NCI-H82 treated with DMSO at 0.1 percent for 48 hours (cell line): ENCODE measurements around the gene EML4.
"Not testable (repeated sequence)": the region's sequence is repeated elsewhere in the genome, so short reads cannot be mapped to it uniquely, and the experiment has no call there.

Experiments used
- DNase-seq: peaks from one replicate; lab custom pipeline; 2025; ENCODE audit not compliant: unreplicated experiment; lab: John Stamatoyannopoulos, UW

Gene EML4

DNA sequence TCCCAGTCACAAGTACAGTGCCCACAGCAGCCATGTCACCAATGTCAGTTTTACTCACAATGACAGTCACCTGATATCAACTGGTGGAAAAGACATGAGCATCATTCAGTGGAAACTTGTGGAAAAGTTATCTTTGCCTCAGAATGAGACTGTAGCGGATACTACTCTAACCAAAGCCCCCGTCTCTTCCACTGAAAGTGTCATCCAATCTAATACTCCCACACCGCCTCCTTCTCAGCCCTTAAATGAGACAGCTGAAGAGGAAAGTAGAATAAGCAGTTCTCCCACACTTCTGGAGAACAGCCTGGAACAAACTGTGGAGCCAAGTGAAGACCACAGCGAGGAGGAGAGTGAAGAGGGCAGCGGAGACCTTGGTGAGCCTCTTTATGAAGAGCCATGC, 160.6 kb downstream of the EML4 start:
- DNase-seq: no peak

DNA sequence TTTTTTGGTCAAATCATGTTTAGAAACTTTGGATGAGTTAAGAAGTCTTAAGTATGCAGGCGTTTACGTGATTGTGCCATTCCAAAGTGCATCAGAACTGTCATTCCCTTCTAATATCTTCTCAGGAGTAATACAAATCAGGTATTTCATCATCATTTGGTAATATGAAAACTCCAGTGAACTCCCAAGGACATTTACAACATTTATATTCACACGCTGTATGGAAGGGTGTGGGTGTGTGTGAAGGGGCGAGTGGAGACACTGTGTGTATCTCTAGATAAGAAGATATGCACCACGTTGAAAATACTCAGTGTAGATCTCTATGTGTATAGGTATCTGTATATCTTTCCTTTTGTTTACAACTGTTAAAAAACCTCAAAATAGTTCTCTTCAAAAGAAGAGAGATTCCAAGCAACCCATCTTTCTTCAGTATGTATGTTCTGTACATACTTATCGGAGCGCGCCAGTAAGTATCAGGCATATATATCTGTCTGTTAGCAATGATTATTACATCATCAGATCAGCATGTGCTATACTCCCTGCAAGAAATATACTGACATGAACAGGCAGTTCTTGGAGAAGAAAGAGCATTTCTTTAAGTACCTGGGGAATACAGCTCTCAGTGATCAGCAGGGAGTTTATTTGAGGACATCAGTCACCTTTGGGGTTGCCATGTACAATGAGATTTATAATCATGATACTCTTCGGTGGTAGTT, 162.6 kb downstream of the EML4 start:
- no peak for DNase-seq

DNA sequence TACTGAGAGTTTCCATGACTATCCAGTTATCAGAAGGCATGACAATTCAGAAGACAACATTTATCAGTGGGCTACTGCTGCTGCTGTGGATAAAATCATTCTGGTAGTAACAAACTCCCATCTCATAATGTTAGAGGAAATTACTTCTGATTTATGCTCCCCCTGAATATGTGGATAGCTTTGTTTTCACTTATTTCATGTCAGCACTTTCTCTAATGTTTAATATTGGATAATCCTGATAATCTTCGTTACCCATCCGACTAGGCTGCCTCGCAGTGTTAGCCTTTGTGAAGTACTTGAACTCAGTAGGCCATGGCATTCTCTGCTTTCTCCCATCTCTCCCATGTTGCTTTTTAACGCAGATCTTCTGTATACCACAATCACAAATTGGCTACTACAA, 163.4 kb downstream of the EML4 start:
- DNase-seq: no peak

DNA sequence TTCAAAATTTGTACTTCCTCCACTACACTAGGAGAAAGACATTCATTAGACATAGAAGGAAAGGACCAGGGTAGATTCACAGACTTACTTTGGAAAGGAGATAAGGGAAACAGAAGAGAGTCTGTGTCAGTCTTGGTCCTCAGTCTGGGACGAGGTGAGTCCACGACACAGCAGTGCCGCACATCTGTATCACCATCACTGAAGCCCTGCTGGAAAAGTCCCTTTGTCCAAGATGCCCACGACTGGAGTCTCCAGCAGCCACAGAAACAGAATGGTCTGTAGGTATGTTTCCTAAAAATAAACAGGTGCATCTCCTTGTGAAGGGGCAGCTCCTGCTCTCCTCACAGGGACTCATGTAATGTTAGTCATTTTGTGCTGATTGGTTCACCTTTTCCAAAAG, 164.4 kb downstream of the EML4 start:
- DNase-seq: no peak

DNA sequence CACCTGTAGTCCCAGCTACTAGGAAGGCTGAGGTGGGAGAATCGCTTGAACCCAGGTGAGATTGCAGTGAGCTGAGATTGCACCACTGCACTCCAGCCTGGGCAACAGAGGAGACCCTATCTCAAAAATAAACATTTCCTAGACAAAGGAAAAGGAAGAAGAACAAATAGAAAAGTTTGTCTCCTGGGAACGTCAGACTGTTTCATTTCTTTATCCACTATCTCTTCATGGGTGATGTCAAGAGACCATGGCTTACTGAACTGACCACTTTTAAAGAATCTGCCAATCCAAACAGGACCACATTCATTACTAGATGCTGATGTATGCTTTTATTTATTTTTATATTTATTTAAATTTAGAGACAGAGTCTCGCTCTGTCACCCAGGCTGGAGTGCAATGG, 165.1 kb downstream of the EML4 start:
- DNase-seq: no peak

DNA sequence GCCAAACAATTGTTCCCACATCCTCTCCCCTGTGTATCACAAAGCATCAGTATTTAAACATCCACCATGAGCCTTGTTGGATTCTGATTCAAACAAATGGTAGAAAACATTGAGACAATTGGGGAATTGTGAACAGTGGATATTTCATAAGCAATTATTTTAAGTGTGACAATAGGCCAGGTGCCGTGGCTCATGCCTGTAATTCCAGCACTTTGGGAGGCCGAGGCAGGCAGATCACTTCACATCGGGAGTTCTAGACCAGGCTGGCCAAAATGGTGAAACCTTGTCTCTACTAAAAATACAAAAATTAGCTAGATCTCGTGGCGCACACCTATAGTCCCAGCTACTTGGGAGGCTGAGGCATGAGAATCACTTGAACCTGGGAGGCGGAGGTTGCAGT, 165.7 kb downstream of the EML4 start:
- not testable (repeated sequence) for DNase-seq

DNA sequence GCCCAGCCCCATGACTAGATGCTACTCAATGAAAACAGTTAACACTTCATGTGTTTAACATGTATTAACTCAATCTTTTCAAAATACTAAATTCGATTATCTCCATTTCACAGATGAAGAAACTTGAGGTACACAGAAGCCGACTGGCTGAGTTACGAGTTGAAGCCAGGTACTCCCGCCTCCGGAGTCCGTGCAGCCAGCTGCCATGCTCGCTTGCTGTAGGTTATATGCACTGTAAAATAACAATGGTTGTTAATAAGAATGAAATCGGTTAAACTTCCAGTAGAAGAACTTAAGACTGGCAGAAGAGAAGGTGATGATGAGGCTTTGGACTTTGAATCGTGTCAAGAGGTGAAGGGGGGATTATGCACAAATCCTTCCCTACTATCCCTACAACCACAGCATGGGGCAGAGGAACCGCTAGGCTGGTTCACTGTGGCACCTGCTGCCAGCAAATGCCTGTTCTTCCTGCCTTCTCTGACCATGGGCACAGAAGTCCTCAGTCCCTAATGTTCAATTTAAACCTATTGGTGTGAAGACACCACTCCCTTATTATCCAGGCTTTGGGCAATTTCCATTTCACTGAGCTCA, 166.5 kb downstream of the EML4 start:
- no peak for DNase-seq

DNA sequence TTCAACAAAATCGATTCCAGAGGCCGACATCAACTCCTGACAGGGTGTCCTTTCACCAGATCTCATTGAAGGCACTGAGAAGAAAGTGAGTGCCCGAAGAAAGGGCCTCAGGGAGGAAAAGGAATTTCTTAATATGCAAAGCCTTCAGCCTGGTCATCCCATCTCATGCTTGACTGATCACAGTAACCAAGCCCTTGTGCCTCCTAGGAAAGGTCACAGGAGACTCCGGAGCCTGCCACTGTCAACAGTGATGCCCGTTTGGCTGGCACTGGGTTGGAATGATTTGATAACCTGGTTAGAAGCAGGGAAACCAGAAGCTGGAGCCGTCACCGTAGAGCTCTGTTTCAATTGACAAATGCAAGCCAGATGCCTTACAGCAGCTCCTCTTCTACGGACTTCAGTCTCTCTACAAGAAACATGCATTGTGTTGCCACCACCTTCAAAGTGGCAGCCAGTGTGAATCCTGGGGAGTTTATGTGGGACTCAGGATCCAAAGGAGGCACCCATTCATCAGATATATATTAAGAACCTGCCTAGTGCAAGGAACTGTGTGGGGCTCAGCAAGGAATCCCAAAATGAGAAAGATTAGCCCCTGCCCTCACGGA, 167.3 kb downstream of the EML4 start:
- DNase-seq: no peak

DNA sequence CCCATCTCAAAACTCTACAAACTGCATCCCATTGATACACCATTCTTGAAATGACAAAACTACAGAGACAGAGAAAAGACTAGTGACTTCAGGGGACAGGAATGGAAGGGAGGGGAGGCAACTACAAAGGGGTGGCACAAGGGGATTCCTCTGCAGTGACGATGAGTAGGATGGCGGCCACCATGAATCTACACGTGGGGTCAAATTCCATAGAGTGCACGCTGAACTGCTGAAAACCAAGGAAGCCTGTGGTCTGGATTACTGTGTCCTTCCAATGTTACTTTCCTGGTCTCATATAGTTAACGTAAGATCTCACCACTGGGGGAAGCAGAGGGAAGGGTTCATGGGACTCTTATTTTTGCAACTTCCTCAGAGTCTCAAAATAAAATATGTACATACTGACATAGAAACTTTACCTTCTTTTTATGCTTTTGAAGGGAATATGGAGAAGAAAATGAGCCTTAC, 168.2 kb downstream of the EML4 start:
- no peak for DNase-seq

DNA sequence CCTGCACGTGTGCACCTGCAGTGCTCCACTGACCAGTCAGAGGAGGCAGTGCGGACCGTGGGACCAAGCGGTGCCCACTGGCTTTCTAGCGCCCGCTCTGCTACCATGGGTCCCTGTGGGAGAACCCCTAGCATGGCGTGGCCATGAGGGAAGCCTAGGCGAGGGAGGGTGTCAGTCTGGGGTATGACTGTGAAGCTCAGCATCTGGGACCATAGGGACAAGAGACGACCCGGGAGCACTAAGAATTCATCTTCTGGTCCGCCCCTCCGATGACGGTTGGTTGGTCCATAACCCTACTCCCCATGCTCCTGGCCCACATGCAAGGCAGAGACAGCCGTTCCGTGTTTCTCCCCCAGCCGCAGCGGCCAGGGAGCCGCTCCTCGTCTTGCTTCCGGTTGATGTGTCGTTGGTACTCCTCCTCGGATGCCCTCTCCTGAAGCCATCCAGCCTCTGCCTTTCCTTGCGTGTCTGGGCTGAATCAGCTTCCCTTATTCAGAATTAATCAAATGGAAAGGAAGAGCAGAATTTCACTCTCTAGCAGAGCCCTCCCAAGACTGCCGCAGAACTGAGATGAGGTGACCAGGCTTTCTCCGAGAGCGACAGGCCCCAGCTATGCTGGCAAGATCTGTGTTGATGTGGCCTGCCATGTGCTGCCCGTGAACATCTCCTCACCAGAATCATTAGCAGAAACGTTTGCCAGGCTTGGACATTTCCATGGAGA, 168.9 kb downstream of the EML4 start:
- DNase-seq: no peak

DNA sequence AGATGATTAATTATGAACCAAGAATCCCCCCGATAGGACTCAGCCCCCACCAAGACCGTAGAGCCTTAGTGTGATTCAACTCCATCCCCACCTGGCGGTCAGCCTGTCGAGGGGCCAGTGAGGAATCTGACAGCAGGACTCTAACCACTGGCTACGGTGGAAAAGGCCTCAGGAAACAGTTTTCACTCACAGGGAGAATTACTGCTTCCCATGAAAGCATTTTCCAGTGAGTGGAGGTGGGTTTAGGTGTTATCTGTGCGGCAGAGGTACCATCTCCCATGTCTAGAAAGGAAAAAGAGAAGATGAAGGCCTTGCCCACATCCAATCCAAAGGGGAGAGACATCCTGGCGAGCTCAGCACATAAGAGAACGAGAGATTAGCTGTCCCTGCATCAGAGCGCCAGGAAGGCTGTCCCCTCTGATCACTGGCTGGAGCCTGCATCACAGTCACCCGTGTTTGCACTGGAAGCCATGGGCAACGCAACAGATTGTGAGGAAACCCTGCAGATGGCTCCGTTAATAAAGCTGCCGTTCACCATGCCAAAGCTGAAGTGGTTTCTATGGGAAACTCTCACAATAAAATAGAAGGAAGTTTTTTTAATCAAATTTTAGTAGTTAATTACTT, 169.5 kb downstream of the EML4 start:
- DNase-seq: no peak

DNA sequence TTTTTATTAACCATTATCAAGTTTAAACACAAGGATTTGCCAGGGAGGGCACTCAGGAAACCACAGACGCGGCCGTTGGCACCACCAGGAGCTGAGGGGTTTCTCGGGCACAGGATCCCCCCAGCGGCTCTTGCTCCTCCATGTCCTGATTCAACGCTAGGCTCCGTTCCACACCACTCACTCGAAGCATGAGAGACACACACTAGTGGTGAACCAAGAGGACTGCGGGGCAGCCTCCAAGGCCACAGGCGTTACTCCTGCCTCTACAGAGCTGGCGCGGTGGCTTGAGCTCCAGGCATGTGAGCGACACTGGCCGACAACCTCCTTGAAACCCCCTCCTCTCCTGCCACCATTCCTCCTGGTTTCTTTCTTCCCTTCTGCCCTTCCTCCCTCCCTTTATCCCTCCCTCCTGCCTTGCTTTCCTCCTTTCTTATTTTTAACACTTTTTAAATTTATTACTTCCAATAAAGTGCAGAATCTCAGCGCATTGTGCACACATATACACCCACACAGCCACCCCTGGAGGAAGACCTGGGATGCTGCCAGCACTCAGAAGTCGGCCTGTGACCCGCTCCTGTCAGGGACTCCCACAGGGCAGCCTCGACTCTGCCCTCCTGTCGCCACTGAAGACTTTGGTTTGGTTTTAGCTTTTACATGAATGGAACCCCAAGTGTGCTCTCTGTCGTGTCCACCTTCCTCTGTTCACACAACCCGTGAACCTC, 170.2 kb downstream of the EML4 start:
- no peak for DNase-seq

DNA sequence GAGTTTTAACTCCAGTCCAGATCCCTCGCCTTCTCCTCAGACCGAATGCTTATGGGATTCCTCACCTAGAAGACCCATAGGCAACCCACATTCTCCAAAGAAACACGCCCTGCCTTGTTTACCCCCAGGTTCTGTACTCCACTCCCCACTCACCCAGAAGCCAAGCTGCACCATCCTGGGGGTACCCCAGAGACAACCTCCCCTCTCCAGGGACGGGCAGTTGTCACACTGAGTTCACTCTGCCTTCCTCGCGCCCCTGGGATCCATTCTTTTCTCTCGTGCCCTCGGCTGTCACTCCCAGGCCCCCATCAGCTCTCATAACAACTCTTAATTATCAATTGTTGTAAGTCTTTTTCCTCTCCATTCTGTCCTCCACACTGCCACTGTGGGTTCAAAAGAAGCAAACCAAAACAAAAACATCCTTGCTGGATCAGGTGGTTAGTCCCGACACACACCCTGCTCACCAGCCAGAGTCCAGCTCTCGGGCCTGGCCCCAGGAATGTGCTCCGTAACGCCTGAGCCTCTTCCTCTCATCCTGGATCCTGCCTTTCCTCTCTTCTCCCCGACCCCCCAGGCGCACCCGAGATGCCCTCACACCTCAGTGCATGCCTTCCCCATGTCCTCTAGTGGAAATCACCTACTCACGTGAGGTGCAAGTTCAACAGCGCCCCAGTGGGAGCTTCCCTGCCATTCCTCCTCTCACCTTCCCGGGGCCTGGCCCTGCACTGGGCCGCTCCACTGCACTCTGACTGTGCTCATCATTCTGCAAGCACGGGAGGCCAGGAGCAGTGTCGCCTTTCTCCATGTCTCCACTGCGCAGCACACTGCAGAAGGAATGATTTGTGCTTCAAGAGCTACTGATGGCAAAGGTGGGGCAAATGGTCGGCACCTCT, 171.1 kb downstream of the EML4 start:
- DNase-seq: no peak

DNA sequence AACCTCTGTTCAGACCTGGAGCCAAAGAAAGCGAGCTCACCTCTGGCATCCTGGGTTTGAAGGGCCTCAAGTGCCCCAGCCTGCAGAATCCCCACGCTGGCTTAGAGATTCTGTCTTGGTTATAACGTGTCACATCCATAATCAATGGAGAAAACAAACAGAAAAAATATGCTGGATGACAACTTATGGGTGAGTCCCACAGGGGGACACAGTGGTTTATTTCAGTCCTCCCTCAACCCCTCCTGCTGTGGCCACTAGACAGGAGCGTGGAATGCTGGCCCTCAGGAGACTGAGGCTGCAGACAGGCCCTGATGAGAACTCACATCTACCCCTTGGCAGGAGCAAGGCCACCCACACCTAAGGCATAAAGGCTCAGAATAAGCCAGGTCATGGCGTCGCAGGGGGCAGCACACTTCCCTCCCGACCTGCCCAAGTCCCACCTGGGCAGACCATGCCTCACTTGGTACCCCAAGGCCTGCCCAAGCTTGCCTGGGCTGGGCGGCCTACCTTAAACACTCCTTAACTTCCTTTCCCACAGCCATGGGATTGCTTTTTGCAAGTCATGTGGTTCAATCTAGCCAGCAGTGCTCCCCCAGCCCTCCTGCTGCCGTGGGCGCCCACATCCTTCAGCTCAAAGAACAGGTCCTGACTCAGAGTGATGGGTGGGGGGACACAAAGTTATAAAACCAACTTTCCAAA, 171.9 kb downstream of the EML4 start:
- no peak for DNase-seq

DNA sequence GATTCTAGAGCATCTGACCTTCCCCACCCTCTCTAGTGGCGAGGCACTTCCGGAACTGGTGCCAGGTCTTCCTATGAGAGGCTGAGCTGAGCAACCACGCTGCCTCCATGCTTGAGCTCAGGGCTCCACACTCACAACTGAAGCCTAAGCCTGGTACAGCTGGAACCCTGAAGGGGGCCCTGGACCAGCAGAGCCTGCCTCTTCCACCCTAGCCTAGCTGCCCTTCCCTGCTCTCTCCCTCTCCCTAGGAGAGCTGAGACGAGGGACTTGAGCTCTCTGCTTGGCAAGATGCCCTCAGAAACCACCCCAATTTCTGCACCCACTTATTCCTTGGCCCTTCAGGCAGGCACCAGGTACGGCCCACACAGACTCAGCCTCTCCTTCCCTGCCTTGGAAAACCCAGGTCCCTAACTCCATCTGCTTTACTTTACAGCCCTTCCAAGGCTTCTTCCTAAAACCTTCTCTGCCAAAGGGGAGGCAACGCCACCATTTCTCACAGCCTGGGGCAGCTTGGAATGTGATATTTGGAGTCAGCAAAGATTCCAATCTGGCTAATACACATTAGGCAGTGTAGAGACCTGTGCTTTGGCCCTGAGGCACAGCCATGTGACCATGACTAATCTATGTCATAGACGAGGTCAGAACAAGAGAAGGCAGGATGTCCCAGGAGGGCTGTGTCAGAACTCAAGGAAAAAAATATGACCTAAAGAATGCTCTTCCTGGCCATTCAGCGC, 173.1 kb downstream of the EML4 start:
- no peak for DNase-seq

DNA sequence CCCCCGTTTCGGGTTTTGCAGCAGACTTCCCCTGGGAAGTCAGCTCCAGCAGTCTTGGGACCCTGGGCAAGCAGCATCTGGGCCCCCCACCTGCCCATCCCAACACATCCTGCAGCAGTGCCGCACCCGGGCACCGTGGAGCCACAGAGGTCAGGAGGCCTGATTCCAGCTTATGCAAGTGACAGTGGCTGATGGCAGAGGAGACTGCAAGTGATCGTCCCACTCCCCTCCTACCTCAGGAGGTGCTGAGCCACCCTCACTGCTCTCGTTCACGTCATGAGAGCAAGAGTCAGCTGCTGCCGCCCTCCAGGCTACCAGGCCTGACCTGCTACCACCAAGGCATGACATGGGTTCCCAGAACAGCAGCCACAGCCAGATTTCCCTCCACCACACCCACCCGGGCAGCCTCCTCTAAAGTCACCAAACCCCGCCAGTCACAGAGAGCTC, 173.7 kb downstream of the EML4 start:
- no peak for DNase-seq

DNA sequence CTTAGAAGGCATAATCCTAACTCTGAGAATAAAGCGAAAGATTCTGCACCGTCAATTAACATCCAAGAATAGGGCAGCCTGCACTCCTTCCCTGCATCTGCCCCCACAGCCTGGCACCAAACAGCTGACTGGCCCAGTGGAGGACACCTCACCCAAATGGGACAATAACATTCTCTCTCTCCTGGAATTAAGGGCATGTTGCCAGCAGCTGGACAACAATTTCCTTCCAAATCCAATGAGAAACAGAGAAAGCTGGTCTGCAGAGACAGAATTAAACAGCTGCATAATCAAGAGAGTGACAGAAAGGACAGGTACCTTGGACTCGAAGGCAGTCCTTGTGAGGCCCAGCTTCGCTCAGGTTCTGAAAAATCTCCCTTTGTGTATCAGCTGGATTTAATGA, 176.8 kb downstream of the EML4 start:
- no peak for DNase-seq

DNA sequence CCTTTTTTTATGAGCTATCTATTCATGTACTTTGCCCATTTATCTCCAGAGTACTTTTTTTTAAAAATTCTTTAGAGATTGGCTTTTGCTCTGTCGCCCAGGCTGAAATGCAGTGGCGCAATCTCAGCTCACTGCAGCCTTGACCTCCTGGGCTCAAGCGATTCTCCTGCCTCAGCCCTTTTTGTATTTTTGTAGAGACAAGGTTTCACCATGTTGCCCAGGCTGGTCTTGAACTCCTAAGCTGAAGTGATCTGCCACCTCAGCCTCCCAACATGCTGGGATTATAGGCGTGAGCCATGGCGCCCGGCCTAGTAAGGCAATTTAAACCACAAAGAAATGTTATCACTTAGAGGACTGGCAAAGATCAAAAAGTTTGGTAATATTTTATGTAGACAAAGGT, 177.7 kb downstream of the EML4 start:
- not testable (repeated sequence) for DNase-seq
